ENCODE data around the gene MYO1A. TPM values are rescaled to one million over a fixed set of nuclear protein-coding genes. Genes with fewer than 3 reads are reported as not detected.
A peak's percentile ranks its signal among the peaks of the same experiment; 100 is the strongest.

MYO1A gene
- total and polyA plus RNA-seq, 2 of the 13 experiments (the other 11 are each of a cell fraction or from before 2014, with no cell fraction given): 5.3 to 6.0 TPM

DNA sequence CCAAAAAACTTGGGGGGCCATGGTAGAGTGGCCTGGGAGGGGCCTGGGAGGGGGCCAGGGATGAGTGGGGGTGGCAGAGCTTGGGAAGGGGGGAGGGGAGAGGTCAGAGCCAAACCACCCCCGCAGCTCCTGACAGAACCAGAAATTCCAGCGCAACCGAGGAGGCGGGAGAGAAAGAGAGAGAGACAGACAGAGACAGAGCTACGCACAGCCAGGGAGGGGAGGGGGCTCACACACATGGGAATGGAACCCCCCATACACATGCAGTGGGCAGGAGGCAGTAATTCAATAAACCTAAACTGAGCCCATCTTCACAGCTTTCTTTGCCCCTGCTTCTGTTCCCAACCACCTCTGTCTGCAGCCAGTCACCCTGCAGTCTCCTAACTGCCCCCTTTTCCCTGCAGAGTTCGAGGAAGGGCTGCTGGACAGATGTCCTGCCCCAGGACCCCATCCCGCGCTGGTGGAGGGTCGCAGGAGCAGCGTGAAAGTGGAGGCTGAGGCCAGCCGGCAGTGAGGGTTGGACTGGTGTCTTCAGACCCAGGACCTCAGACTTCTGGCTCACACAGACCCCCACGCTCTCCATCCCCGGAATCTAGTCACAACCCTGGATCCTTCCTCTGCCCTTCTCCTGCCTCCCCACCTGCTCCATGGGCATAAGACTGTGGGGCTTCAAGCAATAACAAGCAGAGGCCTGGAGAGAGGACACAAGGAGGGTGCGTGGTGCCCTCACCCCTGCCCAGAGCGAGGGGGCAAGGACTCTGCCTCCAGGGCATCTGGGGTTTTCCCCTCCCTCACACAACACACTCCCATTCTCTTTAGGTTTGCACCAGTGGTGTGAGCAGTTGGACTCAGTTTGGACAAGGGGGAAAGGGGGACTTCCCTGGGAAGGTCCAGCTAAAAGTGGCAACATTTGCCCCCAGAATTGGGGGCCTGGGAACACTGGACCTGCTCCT, 44.6 kb upstream of the MYO1A start:
- no peaks in the 10 kb centered on the region; a peak in 1 of 5 replicates for H3K27me3 ChIP-seq (ENCODE audit: control insufficient read depth in 1 of 2, insufficient read depth in 2 of 2, low read length in 2 of 2)
- peaks cover 33% of the 10 kb centered on the region for H3K4me1 ChIP-seq (ENCODE audit: insufficient read depth, low read length)
- POLR2A ChIA-PET: interaction anchor here (2.8 to 13.5 kb wide), 2 partner anchors 7 to 16 kb away, joined by 18 to 309 read pairs; partner anchors contain the start of gene STAT6
- H3K36me3 ChIP-seq (replicated peaks in 1 of 2; ENCODE audit: control insufficient read depth in 1 of 2, insufficient read depth in 2 of 2, low read length in 2 of 2): peaks cover 14 to 37% of the 10 kb centered on the region in 2 experiments; a peak in 4 of 5 replicates
- 0 out of 2 replicates have a peak, but pooled peaks cover 6% of the 10 kb centered on the region for H4K20me1 ChIP-seq (ENCODE audit: insufficient read depth, low read length)
- FAIRE-seq (no peak), ATAC-seq (no peak), DNase-seq (ENCODE audit: low spot score) (no peak)
- H3K79me2 ChIP-seq (ENCODE audit: insufficient read depth, low read length): peaks cover 13% of the 10 kb centered on the region
- no TSS peak for BruUV-seq (replicated peaks)
- H3K9me3 ChIP-seq (ENCODE audit: low read length): no peaks in the 10 kb centered on the region
- in situ Hi-C loops (cut with HindIII; ENCODE audit: extremely low pct_ligation_motif_present, low pct_unique_long_range_greater_than_20kb) (no loop called here), intact Hi-C loops (cut with micrococcal nuclease; ENCODE audit: unreplicated experiment) (no loop called here)
- no peak overlapping the region for H3K9ac ChIP-seq (ENCODE audit: insufficient read depth, low read depth, low read length)
- H3K4me2 ChIP-seq (ENCODE audit: low read depth, low read length): no peak overlapping the region
- CTCF ChIA-PET (ENCODE audit: low intra/inter-chr PET ratio, low total read pairs): no interaction called here
- H3K27ac ChIP-seq (ENCODE audit: extremely low read length, insufficient read depth, low read length): no peak overlapping the region
- WGBS (ENCODE audit: low lambda C conversion rate): 94% methylated on average over 15 of the region's 15 CpGs
- H3K4me3 ChIP-seq (replicated peaks in 1 of 3; ENCODE audit: insufficient read depth in 1 of 3, low read depth in 2 of 3, low read length in 3 of 3): no peak overlapping the region
- H2AFZ ChIP-seq (ENCODE audit: low read length): no peak overlapping the region
- TF ChIP-seq, protein P1, sequence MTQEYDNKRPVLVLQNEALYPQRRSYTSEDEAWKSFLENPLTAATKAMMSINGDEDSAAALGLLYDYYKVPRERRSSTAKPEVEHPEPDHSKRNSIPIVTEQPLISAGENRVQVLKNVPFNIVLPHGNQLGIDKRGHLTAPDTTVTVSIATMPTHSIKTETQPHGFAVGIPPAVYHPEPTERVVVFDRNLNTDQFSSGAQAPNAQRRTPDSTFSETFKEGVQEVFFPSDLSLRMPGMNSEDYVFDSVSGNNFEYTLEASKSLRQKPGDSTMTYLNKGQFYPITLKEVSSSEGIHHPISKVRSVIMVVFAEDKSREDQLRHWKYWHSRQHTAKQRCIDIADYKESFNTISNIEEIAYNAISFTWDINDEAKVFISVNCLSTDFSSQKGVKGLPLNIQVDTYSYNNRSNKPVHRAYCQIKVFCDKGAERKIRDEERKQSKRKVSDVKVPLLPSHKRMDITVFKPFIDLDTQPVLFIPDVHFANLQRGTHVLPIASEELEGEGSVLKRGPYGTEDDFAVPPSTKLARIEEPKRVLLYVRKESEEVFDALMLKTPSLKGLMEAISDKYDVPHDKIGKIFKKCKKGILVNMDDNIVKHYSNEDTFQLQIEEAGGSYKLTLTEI (CRISPR knock-in tag; conservative IDR thresholded peaks at IDR 0.05): no peak
- TF ChIP-seq RBM22 (optimal IDR thresholded peaks at IDR 0.05; ENCODE audit: low read length) (peak; percentile 74), ZNF776 (CRISPR knock-in tag; IDR thresholded peaks at IDR 0.05) (no peak), ZNF30 (CRISPR knock-in tag; IDR thresholded peaks at IDR 0.05) (no peak), POLR2A (IDR thresholded peaks at IDR 0.05; ENCODE audit: insufficient read depth in 1 of 2, low read depth in 2 of 2, low read length in 2 of 2) (peak in 1 of 2 experiments; percentile 30; a peak in 1 of 4 replicates), PAF1 (CRISPR knock-in tag; IDR thresholded peaks at IDR 0.05) (0 out of 2 replicates have a peak, but pooled peaks have one; percentile 24), RBAK (CRISPR knock-in tag; IDR thresholded peaks at IDR 0.05) (no peak), SRSF1 (optimal IDR thresholded peaks at IDR 0.05; ENCODE audit: low read depth, low read length) (no peak), PLRG1 (conservative IDR thresholded peaks at IDR 0.05) (no peak), ARHGAP35 (CRISPR knock-in tag; IDR thresholded peaks at IDR 0.05; ENCODE audit: borderline replicate concordance) (no peak), ZNF17 (CRISPR knock-in tag; IDR thresholded peaks at IDR 0.05) (no peak), POLR2G (IDR thresholded peaks at IDR 0.05; ENCODE audit: low read depth, low read length) (0 out of 2 replicates have a peak, but pooled peaks have one; percentile 15), RAD21 (CRISPR knock-in tag; IDR thresholded peaks at IDR 0.05) (no peak), ZNF121 (CRISPR knock-in tag; IDR thresholded peaks at IDR 0.05) (no peak), ZMAT3 (CRISPR knock-in tag; conservative IDR thresholded peaks at IDR 0.05) (no peak), ZNF337 (CRISPR knock-in tag; IDR thresholded peaks at IDR 0.05; ENCODE audit: borderline replicate concordance, low read depth) (no peak)
- TF ChIP-seq, protein P2, sequence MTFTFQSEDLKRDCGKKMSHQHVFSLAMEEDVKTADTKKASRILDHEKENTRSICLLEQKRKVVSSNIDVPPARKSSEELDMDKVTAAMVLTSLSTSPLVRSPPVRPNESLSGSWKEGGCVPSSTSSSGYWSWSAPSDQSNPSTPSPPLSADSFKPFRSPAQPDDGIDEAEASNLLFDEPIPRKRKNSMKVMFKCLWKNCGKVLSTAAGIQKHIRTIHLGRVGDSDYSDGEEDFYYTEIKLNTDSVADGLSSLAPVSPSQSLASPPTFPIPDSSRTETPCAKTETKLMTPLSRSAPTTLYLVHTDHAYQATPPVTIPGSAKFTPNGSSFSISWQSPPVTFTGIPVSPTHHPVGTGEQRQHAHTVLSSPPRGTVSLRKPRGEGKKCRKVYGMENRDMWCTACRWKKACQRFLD (CRISPR knock-in tag; IDR thresholded peaks at IDR 0.05; ENCODE audit: borderline replicate concordance): no peak
- TF ChIP-seq, protein P3, sequence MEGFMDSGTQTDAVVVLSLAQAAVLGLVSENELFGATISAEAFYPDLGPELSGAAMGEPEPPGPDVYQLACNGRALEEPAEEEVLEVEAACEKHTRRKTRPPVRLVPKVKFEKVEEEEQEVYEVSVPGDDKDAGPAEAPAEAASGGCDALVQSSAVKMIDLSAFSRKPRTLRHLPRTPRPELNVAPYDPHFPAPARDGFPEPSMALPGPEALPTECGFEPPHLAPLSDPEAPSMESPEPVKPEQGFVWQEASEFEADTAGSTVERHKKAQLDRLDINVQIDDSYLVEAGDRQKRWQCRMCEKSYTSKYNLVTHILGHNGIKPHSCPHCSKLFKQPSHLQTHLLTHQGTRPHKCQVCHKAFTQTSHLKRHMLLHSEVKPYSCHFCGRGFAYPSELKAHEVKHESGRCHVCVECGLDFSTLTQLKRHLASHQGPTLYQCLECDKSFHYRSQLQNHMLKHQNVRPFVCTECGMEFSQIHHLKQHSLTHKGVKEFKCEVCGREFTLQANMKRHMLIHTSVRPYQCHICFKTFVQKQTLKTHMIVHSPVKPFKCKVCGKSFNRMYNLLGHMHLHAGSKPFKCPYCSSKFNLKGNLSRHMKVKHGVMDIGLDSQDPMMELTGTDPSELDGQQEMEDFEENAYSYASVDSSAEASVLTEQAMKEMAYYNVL (CRISPR knock-in tag; IDR thresholded peaks at IDR 0.05; ENCODE audit: borderline replicate concordance): no peak
- TF ChIP-seq, protein P4, sequence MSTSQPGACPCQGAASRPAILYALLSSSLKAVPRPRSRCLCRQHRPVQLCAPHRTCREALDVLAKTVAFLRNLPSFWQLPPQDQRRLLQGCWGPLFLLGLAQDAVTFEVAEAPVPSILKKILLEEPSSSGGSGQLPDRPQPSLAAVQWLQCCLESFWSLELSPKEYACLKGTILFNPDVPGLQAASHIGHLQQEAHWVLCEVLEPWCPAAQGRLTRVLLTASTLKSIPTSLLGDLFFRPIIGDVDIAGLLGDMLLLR (CRISPR knock-in tag; IDR thresholded peaks at IDR 0.05): no peak

Data from HepG2 (cell line).